HG03025 (cell line): ENCODE results near the gene LTN1.

Experiments used
- ATAC-seq: cut with Tn5 transposase; IDR thresholded peaks from one replicate; pipeline ENCODE4 v1.9.1; 2021; ENCODE audit warnings: mild to moderate bottlenecking, moderate library complexity; ENCODE audit not compliant: unreplicated experiment, low FRiP score

Gene LTN1

GRCh38 chr21:28986677-28987076 is 6.0 kb downstream of the LTN1 start:
- no peak for ATAC-seq

- no peak for ATAC-seq
These were observed 10.0 kb downstream of the LTN1 start for GRCh38 chr21:28982637-28983036.

GRCh38 chr21:28979092-28979491 is 13.6 kb downstream of the LTN1 start:
- ATAC-seq, result no peak

GRCh38 chr21:28975397-28975796 is 17.3 kb downstream of the LTN1 start:
- no peak for ATAC-seq

- ATAC-seq, result no peak
These were observed 18.0 kb downstream of the LTN1 start for GRCh38 chr21:28974531-28975227.

GRCh38 chr21:28972398-28972797 is 20.3 kb downstream of the LTN1 start:
- no peak for ATAC-seq

- ATAC-seq, result no peak
These were observed 21.5 kb downstream of the LTN1 start for GRCh38 chr21:28971171-28971570.

- no peak for ATAC-seq
These were observed 28.8 kb downstream of the LTN1 start for GRCh38 chr21:28963831-28964230.

GRCh38 chr21:28962465-28962864 is 30.2 kb downstream of the LTN1 start:
- ATAC-seq, result no peak

GRCh38 chr21:28961927-28962326 is 30.8 kb downstream of the LTN1 start:
- ATAC-seq, result no peak

- ATAC-seq, result no peak
These were observed 32.4 kb downstream of the LTN1 start for GRCh38 chr21:28960245-28960644.

- no peak for ATAC-seq
These were observed 33.1 kb downstream of the LTN1 start for GRCh38 chr21:28959367-28960099.

- ATAC-seq, result no peak
These were observed 39.4 kb downstream of the LTN1 start for GRCh38 chr21:28953247-28953646.

- no peak for ATAC-seq
These were observed 40.0 kb downstream of the LTN1 start for GRCh38 chr21:28952686-28953085.

- ATAC-seq, result no peak
These were observed 43.4 kb downstream of the LTN1 start for GRCh38 chr21:28949318-28949717.

GRCh38 chr21:28944296-28944695 is 48.4 kb downstream of the LTN1 start:
- ATAC-seq, result no peak

GRCh38 chr21:28943631-28944030 is 49.0 kb downstream of the LTN1 start:
- ATAC-seq, result no peak

GRCh38 chr21:28938726-28939125 is 54.0 kb downstream of the LTN1 start:
- no peak for ATAC-seq

GRCh38 chr21:28937737-28938136 is 54.9 kb downstream of the LTN1 start:
- no peak for ATAC-seq

GRCh38 chr21:28936721-28937120 is 56.0 kb downstream of the LTN1 start:
- no peak for ATAC-seq

- ATAC-seq, result no peak
These were observed 56.6 kb downstream of the LTN1 start for GRCh38 chr21:28936036-28936435.

- no peak for ATAC-seq
These were observed 60.0 kb downstream of the LTN1 start for GRCh38 chr21:28932717-28933116.
